GM19099 (cell line): ENCODE measurements around the gene NEDD8.

Experiments used
- POLR2A ChIP-seq: IDR thresholded peaks from 3 replicates; pipeline ENCODE4 v1.6.1; 2011; ENCODE audit warnings: low read depth; ENCODE audit not compliant: insufficient read length; ENCODE audit errors: extremely low read depth

The NEDD8 gene

GRCh38 chr14:24256960-24257359, 24.8 kb upstream of the NEDD8 start:
- no peak for TF ChIP-seq POLR2A

- TF ChIP-seq POLR2A = no peak
Measured at GRCh38 chr14:24255931-24256711, 24.0 kb upstream of the NEDD8 start.

- TF ChIP-seq POLR2A = no peak
Measured at GRCh38 chr14:24255438-24255837, 23.3 kb upstream of the NEDD8 start.

- no peak for TF ChIP-seq POLR2A
Measured at GRCh38 chr14:24254630-24255392, 22.6 kb upstream of the NEDD8 start.

GRCh38 chr14:24253936-24254335, 21.8 kb upstream of the NEDD8 start:
- no peak for TF ChIP-seq POLR2A

GRCh38 chr14:24252289-24253124, 20.3 kb upstream of the NEDD8 start:
- no peak for TF ChIP-seq POLR2A

- no peak for TF ChIP-seq POLR2A
Measured at GRCh38 chr14:24251880-24252288, 19.7 kb upstream of the NEDD8 start.

GRCh38 chr14:24250354-24250753, 18.2 kb upstream of the NEDD8 start:
- TF ChIP-seq POLR2A = no peak

- no peak for TF ChIP-seq POLR2A
Measured at GRCh38 chr14:24249230-24250021, 17.3 kb upstream of the NEDD8 start.

- no peak for TF ChIP-seq POLR2A
Measured at GRCh38 chr14:24247422-24247821, 15.3 kb upstream of the NEDD8 start.

GRCh38 chr14:24246765-24247212, 14.6 kb upstream of the NEDD8 start:
- TF ChIP-seq POLR2A = no peak

- no peak for TF ChIP-seq POLR2A
Measured at GRCh38 chr14:24243336-24243836, 11.2 kb upstream of the NEDD8 start.

- TF ChIP-seq POLR2A = no peak
Measured at GRCh38 chr14:24241829-24242443, 9.8 kb upstream of the NEDD8 start.

GRCh38 chr14:24240110-24240918, 8.1 kb upstream of the NEDD8 start:
- no peak for TF ChIP-seq POLR2A
